RWPE2 (cell line): ENCODE results near the gene CGA.
"Not testable (repeated sequence)": the region's sequence is repeated elsewhere in the genome, so short reads cannot be mapped to it uniquely, and the experiment has no call there.

ENCODE experiments used
- ATAC-seq: fragments of 200-7000 bp; cut with Tn5 transposase; 3 replicates; pipeline ENCODE4 v1.9.1; 2021; ENCODE audit warnings: low read depth
- DNase-seq: peaks from one replicate; pipeline ENCODE4 v3.0.0-alpha.2; 2020; ENCODE audit warnings: low spot score
- H3K27ac ChIP-seq: fragments of 450-650 bp; 2 replicates; pipeline ENCODE4 v1.5.1; 2017; ENCODE audit warnings: mild to moderate bottlenecking; ENCODE audit not compliant: poor library complexity, severe bottlenecking
- H3K27me3 ChIP-seq: fragments of 250-450 bp; sonication (Bioruptor Pico); 2 replicates; pipeline ENCODE4 v1.5.1; 2021; ENCODE audit warnings: mild to moderate bottlenecking, moderate library complexity; ENCODE audit not compliant: insufficient read depth, poor library complexity, severe bottlenecking
- H3K36me3 ChIP-seq: fragments of 250-450 bp; sonication (Bioruptor Pico); 2 replicates; pipeline ENCODE4 v1.5.1; 2020; ENCODE audit warnings: low read depth, mild to moderate bottlenecking, moderate library complexity
- H3K4me1 ChIP-seq: fragments of 250-450 bp; sonication (Bioruptor Pico); 2 replicates; pipeline ENCODE4 v1.5.1; 2021; ENCODE audit warnings: mild to moderate bottlenecking, moderate library complexity; ENCODE audit not compliant: insufficient read depth, poor library complexity, severe bottlenecking
- H3K4me3 ChIP-seq: fragments of 250-450 bp; sonication (Bioruptor Pico); 2 replicates; pipeline ENCODE4 v1.5.1; 2021; ENCODE audit warnings: mild to moderate bottlenecking, moderate library complexity; ENCODE audit not compliant: severe bottlenecking
- H3K9me3 ChIP-seq: fragments of 250-450 bp; sonication (Bioruptor Pico); 2 replicates; pipeline ENCODE4 v1.5.1; 2021; ENCODE audit warnings: mild to moderate bottlenecking, moderate library complexity; ENCODE audit not compliant: severe bottlenecking
- TF ChIP-seq, protein P1 (sequence below): fragments of 450-650 bp; IDR thresholded peaks from one replicate; pipeline ENCODE4 v1.5.1; 2017; ENCODE audit warnings: mild to moderate bottlenecking, moderate library complexity; ENCODE audit not compliant: poor library complexity, severe bottlenecking

The CGA gene

DNA sequence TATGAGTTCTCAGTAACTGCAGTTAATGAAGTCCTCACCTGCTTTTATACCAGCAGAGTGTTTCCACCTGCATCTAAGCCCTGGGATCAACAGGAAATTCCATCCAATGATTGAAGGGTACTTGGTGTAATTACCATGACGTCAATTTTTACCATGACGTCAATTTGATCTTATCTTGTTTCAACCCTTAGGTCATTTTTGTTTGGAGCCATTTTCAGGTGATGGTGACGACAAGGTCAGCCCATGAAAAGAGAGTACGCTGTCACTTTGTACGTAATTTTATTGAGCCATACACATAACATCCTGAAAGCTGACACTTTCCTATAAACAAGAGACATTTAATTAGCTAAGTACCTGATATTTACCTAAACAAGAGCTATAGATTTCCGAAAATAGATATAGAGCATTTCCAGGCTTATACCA is at the start of gene CGA:
Gene CGA, minus strand, starts transcription at position 20 of the 423 bp plus-strand sequence. CDS start 6,906 bp downstream, outside the sequence.
- Histone ChIP-seq H3K27me3 (peaks cover 3% of the 10 kb centered on the region), H3K27ac (no peak within 1 kb of the TSS), H3K9me3 (no peaks in the 10 kb centered on the region), H3K4me3 (no peak within 1 kb of the TSS), H3K4me1 (peaks cover 4% of the 10 kb centered on the region), H3K36me3 (no peaks in the 10 kb centered on the region)
- ATAC-seq (no peak), DNase-seq (no peak)
- TF ChIP-seq, protein P1, sequence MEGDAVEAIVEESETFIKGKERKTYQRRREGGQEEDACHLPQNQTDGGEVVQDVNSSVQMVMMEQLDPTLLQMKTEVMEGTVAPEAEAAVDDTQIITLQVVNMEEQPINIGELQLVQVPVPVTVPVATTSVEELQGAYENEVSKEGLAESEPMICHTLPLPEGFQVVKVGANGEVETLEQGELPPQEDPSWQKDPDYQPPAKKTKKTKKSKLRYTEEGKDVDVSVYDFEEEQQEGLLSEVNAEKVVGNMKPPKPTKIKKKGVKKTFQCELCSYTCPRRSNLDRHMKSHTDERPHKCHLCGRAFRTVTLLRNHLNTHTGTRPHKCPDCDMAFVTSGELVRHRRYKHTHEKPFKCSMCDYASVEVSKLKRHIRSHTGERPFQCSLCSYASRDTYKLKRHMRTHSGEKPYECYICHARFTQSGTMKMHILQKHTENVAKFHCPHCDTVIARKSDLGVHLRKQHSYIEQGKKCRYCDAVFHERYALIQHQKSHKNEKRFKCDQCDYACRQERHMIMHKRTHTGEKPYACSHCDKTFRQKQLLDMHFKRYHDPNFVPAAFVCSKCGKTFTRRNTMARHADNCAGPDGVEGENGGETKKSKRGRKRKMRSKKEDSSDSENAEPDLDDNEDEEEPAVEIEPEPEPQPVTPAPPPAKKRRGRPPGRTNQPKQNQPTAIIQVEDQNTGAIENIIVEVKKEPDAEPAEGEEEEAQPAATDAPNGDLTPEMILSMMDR: no peak

DNA sequence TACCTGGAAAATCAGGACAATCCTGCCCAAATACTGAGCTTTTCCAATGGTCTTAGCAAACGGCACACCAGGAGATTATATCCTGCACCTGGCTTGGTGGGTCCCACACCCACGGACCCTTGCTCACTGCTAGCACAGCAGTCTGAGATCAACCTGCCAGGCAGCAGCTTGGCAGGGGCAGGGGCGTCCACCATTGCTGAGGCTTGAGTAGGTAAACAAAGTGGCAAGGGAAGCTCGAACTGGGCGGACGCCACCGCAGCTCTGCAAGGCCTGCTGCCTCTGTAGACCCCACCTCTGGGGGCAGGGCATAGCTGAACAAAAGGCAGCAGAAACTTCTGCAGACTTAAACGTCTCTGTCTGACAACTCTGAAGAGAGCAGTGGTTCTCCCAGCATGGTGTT is 45.0 kb upstream of the CGA start:
- not testable (repeated sequence) for H3K4me3 ChIP-seq, DNase-seq, H3K9me3 ChIP-seq, H3K36me3 ChIP-seq, H3K27me3 ChIP-seq, H3K27ac ChIP-seq, H3K4me1 ChIP-seq, ATAC-seq

DNA sequence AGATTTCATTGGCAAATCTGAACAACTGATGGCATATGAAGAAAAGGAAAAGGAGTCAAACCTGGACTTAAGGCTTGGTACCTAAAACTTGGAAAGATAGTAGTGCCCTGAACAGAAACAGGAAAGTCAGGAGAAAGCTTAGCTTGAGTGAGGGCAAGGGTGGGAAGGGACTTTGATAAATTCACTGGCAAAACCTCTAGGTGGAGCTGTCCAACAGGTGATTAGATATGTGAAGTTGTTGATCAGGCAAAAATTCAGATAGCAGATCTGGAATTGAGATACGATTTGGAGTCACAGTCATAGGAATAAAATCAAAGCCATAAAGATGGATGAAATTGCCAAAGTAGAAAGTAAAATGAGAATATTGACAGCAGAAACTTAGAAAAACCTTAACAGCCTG is 44.3 kb upstream of the CGA start:
- peak; percentile 71; the same call in 1 of the 3 replicates for ATAC-seq
- no peaks in the 10 kb centered on the region for H3K36me3 ChIP-seq
- no peak for DNase-seq
- H3K4me3 ChIP-seq: no peak overlapping the region
- no peak overlapping the region for H3K27ac ChIP-seq
- peaks cover 6% of the 10 kb centered on the region for H3K27me3 ChIP-seq
- TF ChIP-seq, protein P1: peak; percentile 83
- H3K9me3 ChIP-seq: no peaks in the 10 kb centered on the region
- no peaks in the 10 kb centered on the region for H3K4me1 ChIP-seq

DNA sequence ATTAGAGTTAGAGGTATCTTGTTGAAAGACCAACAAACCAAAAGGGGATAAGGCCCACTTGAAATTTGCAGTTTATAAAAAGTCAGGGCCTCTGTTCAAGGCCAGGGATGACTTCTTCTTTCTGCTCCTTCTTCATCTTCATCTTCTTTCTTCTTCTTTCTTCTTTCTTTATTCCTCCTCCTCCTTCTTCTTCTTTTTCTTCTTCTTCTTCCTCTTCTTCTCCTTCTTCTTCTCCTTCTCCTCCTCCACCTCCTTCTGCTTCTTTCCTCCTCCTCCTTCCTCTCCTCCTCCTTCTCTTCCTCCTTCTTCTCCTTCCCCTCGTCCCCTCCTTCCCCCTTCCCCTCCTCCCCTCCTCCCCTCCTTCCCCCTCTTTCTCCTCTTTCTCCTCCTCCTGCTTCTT is 42.1 kb upstream of the CGA start:
- Histone ChIP-seq H3K4me3 (no peak overlapping the region), H3K36me3 (no peaks in the 10 kb centered on the region), H3K9me3 (no peaks in the 10 kb centered on the region), H3K4me1 (no peaks in the 10 kb centered on the region), H3K27ac (no peak overlapping the region), H3K27me3 (no peaks in the 10 kb centered on the region)
- TF ChIP-seq, protein P1: no peak
- ATAC-seq (no peak), DNase-seq (no peak)

DNA sequence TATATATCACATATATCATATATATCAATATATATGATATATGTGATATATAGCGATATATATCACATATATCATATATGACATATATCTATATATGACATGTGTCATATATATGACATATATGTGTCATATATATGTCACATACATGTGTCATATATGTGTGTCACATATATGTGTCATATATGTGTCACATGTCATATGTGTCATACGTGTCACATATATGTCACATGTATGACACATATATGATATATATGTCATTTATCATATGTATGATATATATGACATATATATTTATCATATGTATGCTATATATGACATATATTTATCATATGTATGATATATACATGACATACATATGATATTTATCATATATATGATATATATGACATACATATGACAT is 32.8 kb upstream of the CGA start:
- Histone ChIP-seq H3K27ac (no peak overlapping the region), H3K9me3 (no peaks in the 10 kb centered on the region), H3K4me3 (no peak overlapping the region), H3K36me3 (no peaks in the 10 kb centered on the region), H3K4me1 (no peaks in the 10 kb centered on the region), H3K27me3 (no peaks in the 10 kb centered on the region)
- no peak for DNase-seq
- no peak for ATAC-seq
- TF ChIP-seq, protein P1: no peak
